Stimulated activated CD8-positive, alpha-beta memory T cell treated with anti-CD3 and anti-CD28 coated beads, Interleukin-4, amount 100 ng/mL, for 48 hours (primary cell): ENCODE results near the gene ABHD5.

Source experiments
- DNase-seq: peaks from one replicate; pipeline ENCODE4 v3.0.0-alpha.2; 2020

Gene ABHD5

DNA sequence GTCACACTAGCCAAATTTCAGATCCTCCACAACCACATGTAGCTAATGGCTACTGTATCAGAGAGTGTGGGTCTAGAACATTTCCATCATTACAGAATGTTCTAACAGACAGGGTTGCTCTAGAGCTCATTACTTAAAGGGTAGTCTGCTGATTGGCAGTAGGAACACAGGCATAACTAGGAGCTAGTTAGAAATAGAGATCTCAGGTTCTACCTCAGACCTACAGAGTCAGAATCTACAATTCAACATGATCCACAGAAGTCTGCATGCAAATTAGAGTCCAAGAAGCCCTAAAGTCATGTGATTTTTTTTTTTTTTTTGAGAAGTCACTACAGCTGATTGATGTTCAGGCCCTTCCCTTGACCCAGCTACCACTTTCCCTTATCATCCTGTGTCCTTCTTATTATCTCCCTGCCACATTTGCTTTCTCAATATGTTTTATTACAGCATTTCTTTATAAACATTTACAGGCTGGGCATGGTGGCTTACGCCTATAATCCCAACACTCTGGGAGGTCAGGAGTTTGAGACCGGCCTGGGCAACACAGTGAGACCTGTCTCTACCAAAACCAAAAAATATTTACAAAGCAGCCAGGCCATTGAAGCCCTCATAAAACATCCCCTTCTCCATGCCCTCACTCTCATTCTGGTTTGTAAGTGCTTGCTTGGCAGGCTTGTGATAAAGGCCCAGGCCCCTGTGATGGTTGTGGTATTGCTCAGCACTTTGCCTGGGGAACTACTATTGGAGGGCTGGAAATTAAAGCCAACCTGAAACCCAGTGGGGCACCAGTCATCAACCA is 3.8 kb upstream of the ABHD5 start:
- no peak for DNase-seq

DNA sequence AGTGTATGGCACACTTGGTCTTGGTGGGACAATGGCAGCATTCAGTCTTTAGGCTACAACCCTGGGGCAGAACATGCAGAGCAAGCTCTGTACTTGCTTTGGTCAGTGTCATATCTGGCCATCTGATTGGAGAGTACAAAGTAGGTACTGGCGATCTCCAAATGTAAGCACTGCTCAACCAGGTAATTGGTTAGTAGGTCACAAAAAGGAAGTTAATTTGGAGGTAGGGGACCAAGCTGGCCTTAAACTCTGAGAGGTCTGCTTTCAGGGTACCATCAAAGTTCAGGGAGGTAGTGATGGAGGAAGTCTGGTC is 3.3 kb upstream of the ABHD5 start:
- no peak for DNase-seq

DNA sequence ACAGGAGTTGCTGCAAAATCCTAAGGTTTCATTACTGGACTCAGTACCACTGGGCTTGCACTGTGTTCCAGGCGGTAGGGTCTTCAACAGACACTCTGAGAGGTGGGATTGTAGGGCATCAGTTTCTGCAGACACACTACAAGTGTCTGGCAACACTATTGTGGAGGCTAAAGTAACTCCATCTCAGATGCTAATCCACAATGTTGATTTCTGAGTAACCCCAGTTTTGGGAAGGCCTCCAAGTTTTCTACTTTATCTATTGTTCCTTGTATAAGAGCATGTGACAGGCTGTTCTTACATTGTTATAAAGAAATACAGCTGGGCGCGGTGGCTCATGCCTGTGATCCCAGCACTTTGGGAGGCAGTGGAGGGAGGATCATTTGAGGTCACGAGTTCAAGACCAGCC is 2.5 kb upstream of the ABHD5 start:
- DNase-seq = no peak

DNA sequence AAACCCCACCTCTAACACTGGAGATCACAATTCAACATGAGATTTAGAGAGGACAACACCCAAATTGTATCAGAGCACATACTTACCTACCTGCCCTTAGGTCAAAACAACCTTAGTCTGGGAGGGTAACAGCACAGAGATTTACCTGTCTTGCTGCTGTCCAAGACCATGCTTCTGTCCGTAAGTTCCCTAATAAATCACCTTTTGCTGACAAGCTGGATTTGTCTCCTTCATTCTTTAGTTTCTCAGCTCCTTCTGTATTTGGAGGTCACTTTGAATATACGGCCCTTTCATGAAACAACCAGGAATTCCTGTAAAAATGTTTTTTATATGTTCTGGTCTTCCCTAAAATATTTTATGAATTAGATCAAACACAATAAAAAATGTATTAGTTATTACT is 1.6 kb upstream of the ABHD5 start:
- no peak for DNase-seq

DNA sequence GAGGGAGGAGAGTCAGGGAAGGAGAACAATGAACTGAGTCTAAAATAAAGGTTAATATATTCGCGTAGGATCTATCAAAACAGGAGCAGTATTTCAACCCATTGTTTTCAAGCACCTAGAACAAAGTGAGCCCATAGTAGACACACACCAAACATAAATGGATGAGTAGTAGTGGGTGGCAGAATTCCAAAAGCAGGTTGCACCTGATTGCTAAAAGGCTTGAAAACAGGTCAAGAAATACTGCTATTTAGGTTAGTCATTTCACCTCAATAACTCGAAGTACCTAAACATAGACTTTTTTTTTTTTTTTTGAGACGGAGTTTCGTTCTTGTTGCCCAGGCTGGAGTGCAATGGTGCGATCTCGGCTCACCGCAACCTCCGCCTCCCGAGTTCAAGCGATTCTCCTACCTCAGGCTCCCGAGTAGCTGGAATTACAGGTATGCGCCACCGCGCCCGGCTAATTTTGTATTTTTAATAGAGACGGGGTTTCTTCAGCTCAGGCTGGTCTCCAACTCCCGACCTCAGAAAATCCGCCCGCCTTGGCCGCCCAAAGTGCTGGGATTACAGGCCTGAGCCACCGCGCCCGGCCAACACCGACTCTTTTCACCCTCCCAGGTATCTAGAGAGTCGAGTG is 855 bp upstream of the ABHD5 start:
- DNase-seq = no peak

DNA sequence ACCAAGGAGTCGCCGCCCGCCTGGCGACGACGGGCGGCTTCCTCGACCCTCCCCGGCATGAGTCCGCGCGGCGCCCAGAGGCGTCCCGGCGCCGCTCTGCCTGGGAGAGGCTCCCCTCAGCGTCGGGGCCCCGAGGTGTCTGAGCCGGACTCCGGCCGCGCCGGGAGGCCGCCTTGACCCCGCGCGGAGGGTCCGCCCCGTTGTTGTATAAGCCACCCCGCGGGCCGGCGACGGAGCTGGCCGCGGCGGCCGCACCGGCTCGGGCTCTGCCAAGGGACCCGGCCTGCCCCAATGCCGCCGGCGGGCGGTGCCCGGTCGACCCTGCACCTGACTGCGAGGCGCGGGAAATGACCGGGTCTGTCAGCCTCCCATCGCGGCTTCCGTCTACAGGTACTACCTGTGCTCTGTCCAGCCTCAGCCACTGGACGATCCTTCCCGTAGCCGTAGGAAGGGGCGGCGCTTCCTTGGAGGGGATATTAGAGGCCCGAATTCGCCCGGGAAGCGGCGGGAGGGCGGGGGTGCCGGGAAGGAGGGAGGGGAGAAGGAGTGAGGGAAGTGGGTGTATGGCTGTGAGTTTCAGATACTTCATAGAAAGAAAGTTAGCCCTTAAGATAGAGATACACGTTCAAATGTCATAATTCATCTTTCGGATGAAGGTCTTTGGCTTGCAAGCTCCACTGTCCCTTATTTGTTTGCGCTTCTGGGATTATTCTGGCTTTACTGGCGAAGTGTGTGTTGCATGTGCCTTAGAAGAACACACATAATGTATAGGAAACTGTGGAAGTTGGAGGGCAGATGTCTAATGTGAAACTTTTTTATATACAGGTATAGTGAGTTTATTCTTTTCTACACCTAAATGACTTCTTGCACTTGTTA is 620 bp downstream of the ABHD5 start:
- peak; percentile 64 for DNase-seq

DNA sequence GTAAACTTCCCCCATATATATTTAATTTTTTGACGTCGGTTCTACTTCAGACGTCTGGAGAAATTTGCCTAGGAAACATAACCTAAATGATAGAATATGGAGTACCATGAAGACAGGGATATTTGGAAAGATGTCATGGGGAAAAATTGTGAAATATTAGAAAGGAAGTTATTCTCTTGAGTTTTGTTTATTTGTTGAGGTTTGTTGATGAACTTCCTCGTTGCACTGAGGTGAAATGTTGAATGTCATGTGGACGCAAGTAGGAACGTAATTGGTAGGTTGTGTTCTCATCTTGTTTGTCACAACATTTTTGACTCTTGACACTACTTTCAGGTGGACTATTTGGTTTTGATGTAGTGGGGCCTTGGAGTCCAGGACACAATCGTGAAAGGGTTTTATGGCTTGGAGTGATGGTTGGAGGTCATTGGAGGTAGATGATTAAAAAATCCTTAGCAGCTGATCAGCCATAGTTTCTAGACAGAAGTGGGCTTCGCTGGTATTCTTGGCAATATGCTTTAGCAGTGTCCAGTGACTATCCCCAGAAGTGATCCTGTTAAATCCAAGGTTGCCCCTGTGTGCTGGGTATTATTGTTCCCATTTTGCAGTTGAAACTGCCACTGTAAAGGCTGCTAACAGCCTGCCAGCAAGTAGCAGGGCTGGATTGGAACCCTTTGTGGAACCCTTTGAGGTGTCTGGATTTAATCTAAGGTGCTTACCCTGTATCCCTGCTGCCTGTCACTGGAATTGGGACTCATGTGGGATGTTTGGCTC is 1.5 kb downstream of the ABHD5 start:
- DNase-seq = no peak

DNA sequence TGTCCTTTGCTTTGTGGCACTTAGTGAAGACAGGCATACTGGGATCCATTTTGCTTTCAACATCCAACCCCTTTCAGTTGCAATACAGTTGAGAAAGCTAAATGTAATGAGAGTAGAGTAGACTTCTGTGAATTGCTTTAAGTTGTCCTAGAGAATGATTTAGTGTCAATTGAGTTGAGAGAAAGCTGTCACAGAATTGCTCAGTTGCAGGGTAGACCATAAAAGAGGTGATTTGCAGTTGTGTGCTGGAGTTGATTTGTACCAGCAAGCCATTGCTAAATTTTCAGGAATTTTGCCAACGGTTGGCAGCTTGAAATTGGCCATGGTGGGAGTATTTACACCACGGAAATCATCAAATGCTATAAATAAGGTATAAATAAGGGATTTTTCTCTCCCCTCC is 2.2 kb downstream of the ABHD5 start:
- DNase-seq = no peak

DNA sequence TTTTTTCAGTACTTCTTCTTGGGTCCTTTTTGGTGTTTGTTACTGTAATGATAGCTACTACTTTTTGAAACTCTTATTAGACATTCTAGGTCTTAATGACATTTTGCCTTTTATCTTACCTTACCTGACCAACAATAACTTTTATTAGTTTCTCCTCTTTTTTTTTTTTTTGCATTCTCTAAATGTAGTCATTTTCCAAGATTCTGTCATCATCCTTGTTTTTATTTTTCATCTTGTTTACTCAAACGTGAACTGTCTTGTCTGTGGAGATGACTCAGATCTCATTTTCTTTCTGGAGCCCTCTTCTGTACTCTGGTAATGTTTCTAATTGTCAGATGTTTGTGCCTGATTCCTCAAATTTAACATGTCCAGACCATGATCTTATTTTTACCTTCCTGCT is 2.9 kb downstream of the ABHD5 start:
- no peak for DNase-seq

DNA sequence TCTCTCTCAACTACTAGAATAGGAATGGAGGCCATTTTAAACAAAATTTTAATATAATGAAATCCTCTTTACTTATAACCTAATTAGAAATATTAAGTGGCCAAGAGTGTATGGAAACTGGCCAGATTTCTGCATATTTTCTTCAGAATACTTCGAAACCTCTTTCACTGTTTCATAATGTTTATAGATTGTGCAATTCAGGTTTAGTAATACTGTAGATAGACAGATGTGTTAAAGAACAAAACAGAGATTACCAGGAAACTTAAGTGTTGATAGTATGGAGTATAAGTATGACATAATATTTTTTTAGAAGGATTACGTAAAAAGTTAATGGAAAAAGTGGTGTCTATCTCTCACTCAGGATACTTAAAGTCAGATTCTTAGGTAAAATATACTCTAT is 4.7 kb downstream of the ABHD5 start:
- no peak for DNase-seq

DNA sequence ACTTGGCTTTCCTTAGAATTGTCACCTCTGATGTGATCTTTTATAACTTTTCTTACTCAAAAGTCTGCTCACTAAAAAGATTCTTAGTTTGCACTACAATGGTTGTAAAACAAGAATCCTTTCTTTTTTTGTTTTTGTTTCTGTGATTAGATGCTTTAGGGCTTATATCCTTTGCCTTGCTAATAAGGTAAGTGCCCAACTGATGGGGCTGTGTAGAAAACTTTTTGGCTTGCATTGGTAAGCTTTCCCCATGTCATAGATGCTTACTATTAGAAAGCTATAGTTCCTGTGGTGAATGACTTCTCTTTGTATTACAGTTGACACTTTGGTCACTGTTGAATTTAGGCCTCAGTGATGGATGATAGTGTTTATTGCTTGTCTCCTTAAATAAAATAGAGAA is 5.1 kb downstream of the ABHD5 start:
- no peak for DNase-seq

DNA sequence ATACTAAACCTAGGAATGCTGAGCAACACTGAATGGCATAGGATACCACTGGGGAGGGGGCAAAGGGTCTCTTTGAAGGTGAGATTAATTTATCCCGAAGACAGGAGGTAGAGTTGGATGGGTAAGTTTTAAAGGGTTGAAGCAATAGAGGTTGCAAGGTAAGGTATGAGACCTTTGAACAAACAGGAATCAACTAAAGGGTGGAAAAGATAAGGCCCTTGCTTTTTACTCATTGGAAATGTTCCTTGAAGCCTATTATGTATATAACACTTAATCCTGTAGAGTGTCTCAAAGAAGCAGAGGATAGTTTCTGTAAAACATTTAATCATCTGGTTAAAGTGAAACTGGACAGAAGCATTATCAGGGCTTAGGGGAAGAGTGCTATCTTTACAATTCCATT is 5.7 kb downstream of the ABHD5 start:
- no peak for DNase-seq

DNA sequence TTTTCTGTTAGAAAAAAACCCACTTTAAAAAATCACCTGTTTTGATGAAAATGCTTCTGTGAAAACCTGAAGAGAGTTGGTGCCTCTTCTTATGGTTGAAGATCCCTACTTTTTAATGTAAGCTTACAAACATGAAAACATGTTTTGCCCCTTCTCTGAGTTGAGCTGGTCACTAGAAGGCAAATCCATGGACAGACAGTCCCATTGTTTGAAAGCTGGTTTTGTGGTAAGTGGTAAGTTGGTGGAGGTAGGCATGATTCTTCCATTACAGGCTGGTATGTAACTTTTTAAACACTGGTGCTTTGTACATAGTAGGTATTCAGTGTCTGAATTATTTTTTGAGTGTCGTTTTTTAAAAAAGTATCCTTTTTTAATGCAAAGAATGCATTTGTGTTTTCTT is 6.1 kb downstream of the ABHD5 start:
- DNase-seq = no peak

DNA sequence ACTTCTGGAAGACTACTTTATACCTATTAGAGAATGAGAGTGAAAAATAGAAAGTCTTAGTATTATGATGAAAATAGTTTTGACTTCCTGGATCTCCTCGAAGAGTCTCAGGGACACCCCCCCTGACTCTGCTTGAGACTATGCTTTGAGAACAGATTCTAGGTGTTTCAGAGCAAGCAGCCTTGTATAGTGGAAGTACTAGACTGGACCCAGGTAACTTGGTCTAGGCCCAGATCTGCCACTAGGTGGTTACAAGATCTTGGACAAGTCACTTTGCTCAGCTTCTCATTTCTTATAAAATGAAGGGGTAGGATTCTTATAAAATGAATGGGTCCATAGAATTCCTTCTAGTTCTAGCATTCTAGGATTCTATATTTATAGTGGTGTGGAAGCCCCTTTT is 9.1 kb downstream of the ABHD5 start:
- DNase-seq = no peak

DNA sequence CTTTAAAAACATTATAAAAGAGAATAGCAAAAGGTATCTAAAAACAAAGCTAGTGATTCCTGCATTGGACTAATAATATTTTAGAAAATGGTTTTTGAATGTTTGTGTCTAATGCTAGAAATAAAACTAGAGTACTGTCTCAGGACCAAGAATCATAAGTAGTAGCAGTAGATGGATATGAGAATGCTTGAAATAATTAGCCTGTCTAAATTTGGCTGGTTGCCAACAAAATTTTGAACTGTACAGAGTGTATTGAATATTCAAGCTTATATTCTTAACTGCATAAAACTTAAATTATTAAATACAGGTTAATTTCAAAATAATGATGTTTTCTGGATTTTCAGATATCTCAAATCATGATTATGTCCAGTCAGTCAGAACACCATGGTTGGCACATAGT is 14.0 kb downstream of the ABHD5 start:
- no peak for DNase-seq

DNA sequence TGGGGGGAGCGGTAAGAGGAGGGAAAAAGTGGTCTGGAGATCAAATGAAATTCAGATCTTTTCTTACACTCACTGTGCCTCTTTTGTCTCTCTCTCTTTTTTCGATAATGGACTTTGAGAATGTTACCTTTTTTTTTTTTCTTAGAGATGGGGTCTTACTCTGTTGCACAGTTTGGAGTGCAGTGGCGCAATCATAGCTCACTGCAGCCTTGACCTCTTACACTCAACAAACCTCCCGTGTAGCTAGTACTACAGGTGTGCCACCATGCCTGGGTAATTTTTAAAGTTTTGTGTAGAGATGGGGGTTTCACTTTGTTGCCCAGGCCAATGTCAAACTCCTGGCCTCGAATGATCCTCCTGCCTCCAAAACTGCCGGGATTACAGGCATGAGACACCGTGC is 15.6 kb downstream of the ABHD5 start:
- DNase-seq = no peak

DNA sequence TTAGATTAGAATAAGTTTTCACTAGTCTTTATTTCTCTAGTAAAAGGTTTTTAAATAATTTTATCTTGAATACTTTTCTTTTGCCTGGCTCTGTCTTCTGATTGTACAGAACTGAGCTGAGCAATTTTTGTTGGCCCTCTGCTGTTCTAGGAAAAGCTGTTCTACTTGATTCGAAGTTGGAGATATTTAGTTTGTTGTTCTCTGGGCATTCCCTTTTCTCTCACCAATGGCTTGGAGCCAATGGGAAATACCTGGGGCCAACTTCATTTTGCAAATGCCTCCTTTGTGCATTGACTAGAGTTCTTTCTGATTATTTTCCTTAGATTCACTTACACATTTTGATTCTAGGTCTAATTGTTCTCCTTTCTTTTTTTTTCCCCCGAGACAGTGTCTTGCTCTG is 16.5 kb downstream of the ABHD5 start:
- no peak for DNase-seq

DNA sequence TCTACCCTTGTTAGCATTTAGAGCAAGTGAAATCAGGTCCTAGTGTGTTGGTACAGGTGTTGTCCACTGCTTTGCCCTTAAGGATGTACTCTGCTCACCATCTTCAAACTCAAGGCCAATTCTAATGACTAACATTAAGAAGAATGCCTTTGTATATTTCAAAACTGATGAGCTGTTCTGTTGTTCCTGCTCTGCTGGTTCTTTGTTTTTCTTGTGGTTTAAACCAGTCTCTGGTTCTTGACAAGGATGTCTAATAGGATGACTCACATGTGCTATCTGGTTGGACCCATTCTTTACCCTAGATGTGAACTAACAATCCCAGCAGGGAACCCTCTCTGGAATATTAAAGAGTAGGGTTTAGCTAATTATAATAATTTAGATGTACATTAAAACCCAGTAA is 17.3 kb downstream of the ABHD5 start:
- DNase-seq = no peak

DNA sequence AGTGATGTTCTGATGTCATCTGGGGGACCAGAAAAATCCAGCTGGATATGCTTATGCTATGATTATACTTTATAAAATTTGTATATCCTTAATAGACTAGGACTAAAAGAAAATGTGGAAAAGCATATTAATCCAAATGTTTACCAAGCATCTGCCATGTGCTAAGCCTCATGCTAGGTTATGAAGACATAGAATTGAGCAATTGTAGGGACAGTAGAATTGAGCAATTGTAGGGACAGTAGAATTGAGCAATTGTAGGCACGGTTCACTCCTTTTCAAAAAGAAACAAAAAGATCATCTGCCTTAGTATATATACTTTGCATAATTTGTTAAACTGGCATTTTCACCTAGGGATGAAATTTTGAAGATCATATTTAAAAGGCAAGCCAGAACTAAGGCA is 18.3 kb downstream of the ABHD5 start:
- DNase-seq = no peak

DNA sequence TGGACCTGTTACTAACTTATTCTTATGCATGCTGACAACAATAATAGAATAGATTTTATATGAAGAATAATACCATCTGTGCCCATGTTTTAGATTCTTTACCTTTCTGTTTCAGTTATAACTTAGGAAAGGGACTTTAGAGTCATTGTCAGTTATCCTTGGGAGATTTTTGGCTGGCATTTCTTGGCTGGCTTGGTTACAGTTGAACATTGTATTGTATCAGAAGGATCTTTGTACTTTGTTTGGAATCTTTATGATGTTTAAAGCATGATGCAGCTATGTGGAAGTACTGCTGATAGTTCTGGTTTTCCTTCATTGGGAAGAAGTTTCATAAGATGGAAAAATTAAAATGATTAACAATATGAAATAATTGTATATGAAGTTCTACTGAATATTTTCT is 19.9 kb downstream of the ABHD5 start:
- no peak for DNase-seq

DNA sequence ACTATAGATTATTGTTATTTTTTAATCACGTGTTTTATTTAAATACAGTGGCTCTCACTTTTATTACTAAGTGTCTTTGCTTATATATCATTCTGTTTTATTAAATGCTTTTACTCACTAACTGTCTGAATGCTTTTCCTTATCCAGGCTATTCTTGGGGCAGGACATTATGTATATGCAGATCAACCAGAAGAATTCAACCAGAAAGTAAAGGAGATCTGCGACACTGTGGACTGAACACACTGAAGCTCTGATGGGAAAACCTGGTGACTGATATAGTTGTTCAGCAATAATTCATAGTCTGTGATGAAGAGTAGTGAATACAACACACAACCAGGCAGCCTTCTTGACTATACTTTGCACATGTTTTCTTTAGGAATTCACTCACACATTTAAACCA is 27.6 kb downstream of the ABHD5 start:
- DNase-seq = no peak

DNA sequence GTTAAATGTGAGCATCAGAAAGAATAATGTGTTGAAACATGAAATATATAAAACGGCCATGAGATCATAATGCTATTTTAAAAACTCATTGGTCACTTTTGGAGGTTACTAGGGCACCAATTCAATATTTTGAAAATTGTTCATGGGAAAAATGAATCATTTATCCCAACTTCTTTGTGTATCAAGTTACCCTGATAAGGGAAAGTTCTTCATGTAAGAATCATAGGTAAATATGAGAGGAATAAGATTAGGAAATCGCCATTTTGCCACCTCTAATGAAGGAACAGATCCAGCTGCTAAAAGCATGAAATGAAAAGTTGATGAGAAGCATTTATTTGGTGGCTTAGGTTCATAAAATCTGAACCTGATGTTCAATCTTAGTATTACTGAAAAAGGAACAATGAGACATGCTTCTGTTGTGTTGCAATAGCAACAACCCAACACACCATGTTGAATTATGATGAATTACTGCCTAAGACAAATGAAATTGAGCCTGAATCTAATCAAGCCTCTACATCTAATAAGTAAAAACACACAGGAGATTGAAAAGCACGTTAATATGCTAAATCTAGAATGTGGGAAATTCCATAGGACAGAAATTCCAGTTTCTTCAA is 32.5 kb downstream of the ABHD5 start:
- DNase-seq = no peak

DNA sequence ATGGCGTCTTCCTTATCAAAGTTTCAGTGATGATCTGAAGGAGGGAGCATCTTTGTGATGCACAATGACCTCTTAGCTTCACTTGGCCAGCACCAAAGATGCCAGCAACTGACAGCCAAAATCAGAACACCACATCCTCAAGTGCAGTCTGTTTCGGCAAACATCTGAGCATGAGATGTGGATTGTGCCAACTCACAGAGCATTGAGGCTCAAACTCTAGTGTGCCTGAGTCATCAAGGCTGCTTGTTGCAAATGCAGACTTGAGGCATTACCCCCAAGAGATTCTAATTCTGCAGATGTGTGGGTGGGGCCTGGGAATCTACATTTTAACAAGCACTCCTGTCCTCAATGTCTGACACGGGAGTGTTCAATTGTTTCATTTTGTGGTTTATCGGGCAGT is 35.8 kb downstream of the ABHD5 start:
- DNase-seq = no peak
